Hepatocyte (in vitro differentiated cells): ENCODE results near the gene CACYBP. TPM values are rescaled to one million over a fixed set of nuclear protein-coding genes. Genes with fewer than 3 reads are reported as not detected.
A peak's percentile ranks its signal among the peaks of the same experiment; 100 is the strongest.
"Not testable (repeated sequence)": the region's sequence is repeated elsewhere in the genome, so short reads cannot be mapped to it uniquely, and the experiment has no call there.

Experiments
- DNase-seq: peaks from one replicate; pipeline ENCODE4 v3.0.0-alpha.2; 2016; ENCODE audit warnings: low spot score
- H2AFZ ChIP-seq: fragments of 200-600 bp; sonication (generic); 2 replicates; pipeline ENCODE4 v1.6.0; 2016; ENCODE audit warnings: antibody characterized with exemption, mild to moderate bottlenecking
- H3K27ac ChIP-seq: fragments of 200-600 bp; sonication (generic); 2 replicates; pipeline ENCODE4 v1.5.1; 2016; ENCODE audit warnings: mild to moderate bottlenecking
- H3K27me3 ChIP-seq: fragments of 200-600 bp; sonication (generic); 2 replicates; pipeline ENCODE4 v1.6.1; 2016
- H3K36me3 ChIP-seq: fragments of 200-600 bp; sonication (generic); replicated peaks from 2 replicates; pipeline ENCODE4 v1.5.1; 2016; ENCODE audit warnings: low read depth; ENCODE audit not compliant: insufficient read depth
- H3K4me1 ChIP-seq: fragments of 200-600 bp; sonication (generic); 2 replicates; pipeline ENCODE4 v1.5.1; 2016; ENCODE audit warnings: mild to moderate bottlenecking, moderate library complexity; ENCODE audit not compliant: insufficient read depth
- H3K4me2 ChIP-seq: fragments of 200-600 bp; sonication (generic); 2 replicates; pipeline ENCODE4 v1.6.0; 2016
- H3K4me3 ChIP-seq: fragments of 200-600 bp; sonication (generic); 2 replicates; pipeline ENCODE4 v1.5.1; 2016; ENCODE audit warnings: mild to moderate bottlenecking
- H3K79me2 ChIP-seq: fragments of 200-600 bp; sonication (generic); 2 replicates; pipeline ENCODE4 v1.6.0; 2017; ENCODE audit warnings: mild to moderate bottlenecking
- H3K9me2 ChIP-seq: fragments of 200-600 bp; sonication (generic); replicated peaks from 2 replicates; pipeline ENCODE4 v1.6.0; 2017; ENCODE audit warnings: mild to moderate bottlenecking; ENCODE audit not compliant: insufficient read depth
- H3K9me3 ChIP-seq: fragments of 200-600 bp; sonication (generic); 2 replicates; pipeline ENCODE4 v1.5.1; 2016; ENCODE audit warnings: low read depth, mild to moderate bottlenecking
- H4K20me1 ChIP-seq: fragments of 200-600 bp; sonication (generic); 2 replicates; pipeline ENCODE4 v1.6.0; 2016; ENCODE audit warnings: mild to moderate bottlenecking; ENCODE audit not compliant: insufficient read depth, poor library complexity, severe bottlenecking
- EZH2 ChIP-seq: fragments of 200-600 bp; sonication (generic); IDR thresholded peaks from 2 replicates; pipeline ENCODE4 v1.6.1; 2016; ENCODE audit warnings: antibody characterized with exemption, mild to moderate bottlenecking, borderline replicate concordance
- EZH2phosphoT487 ChIP-seq: fragments of 200-600 bp; sonication (generic); IDR thresholded peaks from one replicate; pipeline ENCODE4 v1.6.1; 2018; ENCODE audit warnings: antibody characterized with exemption, mild to moderate bottlenecking, low read depth, moderate library complexity; ENCODE audit not compliant: unreplicated experiment, severe bottlenecking
- WGBS: methylation state at CpG from one replicate; pipeline ENCODE4 v1.1.6; 2016; ENCODE audit warnings: low lambda C conversion rate; ENCODE audit errors: missing lambda C conversion rate; 5-methylcytosine and 5-hydroxymethylcytosine counted together
- polyA plus RNA-seq: library from polyadenylated mRNA; unstranded; fragments of >200 nt; fragmentation: Nextera tagmentation; extraction: Ambion mirVana; gene quantifications from 2 replicates; pipeline ENCODE4 v1.2.1, GENCODE V29; 2016
- total RNA-seq: library from RNA; depleted of rRNA; stranded (reverse); fragments of >200 nt; gene quantifications from 2 replicates; pipeline ENCODE4 v1.2.3, GENCODE V29; 2014
- TF ChIP-seq, protein P1 (sequence below): fragments of 200-600 bp; sonication (generic); IDR thresholded peaks from 2 replicates; pipeline ENCODE4 v1.5.1; 2016; ENCODE audit warnings: antibody characterized with exemption, mild to moderate bottlenecking; ENCODE audit not compliant: poor library complexity

Gene CACYBP
- total and polyA plus RNA-seq, 2 experiments from 2014 or later = 79.6 to 81.7 TPM

DNA sequence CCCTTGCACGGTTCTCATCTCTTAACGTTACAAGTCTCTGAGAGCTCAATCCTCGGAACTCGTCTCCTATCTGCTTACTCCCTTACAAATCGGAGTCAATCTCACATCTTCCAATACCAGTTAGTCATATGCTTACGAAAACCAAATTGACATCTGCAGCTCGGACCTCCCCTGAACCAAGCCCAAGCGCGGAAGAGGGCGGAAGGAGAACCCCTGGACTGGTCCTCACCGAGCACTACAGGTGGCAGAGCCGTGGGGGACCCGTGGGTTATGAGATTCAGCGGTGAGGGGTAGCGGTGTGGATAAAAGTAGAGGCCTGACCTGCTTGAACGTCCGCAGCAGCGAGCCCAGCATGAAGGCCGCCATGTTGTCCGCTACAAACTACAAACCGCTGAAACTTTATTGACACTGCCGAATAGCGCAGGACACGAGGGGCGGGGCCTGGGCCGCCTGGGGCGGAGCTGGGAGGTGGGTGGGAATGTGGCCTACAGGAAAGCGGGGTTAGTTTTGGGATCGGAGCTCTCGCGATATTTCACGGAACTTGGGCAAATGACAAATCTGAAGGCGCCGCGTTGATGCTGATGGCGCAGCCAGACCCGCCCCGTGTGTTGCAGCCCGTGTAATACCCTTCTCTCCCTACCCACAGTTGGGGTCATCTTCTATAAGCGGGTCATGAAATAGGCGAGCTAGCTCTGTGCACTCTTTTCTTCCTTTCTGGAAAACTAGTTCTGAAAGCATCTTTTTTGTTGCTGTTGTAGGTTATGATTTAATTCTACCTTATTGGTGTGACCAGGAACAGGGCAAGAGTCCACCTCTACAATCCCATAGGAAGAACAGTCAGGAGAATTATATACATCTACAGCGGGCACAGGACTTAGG lies 23.5 kb downstream of the CACYBP start, which contains the start of gene MRPS14:
TSS of gene MRPS14 (minus strand) at position 383 of the 879 bp plus-strand sequence. CDS start at position 366, 17 bp downstream.
- no peaks in the 10 kb centered on the region for H3K9me2 ChIP-seq
- H3K27ac ChIP-seq = peak within 1 kb of the TSS; percentile 90
- no peaks in the 10 kb centered on the region for H3K36me3 ChIP-seq
- H3K9me3 ChIP-seq = no peaks in the 10 kb centered on the region
- DNase-seq = peak; percentile 99
- H3K4me2 ChIP-seq = peak within 1 kb of the TSS; percentile 84
- WGBS = 5% methylated on average over 38 of the region's 42 CpGs
- H2AFZ ChIP-seq = peak within 1 kb of the TSS; percentile 97
- H3K4me1 ChIP-seq = no peaks in the 10 kb centered on the region
- peak within 1 kb of the TSS; percentile 69 for H3K4me3 ChIP-seq
- TF ChIP-seq, protein P1, sequence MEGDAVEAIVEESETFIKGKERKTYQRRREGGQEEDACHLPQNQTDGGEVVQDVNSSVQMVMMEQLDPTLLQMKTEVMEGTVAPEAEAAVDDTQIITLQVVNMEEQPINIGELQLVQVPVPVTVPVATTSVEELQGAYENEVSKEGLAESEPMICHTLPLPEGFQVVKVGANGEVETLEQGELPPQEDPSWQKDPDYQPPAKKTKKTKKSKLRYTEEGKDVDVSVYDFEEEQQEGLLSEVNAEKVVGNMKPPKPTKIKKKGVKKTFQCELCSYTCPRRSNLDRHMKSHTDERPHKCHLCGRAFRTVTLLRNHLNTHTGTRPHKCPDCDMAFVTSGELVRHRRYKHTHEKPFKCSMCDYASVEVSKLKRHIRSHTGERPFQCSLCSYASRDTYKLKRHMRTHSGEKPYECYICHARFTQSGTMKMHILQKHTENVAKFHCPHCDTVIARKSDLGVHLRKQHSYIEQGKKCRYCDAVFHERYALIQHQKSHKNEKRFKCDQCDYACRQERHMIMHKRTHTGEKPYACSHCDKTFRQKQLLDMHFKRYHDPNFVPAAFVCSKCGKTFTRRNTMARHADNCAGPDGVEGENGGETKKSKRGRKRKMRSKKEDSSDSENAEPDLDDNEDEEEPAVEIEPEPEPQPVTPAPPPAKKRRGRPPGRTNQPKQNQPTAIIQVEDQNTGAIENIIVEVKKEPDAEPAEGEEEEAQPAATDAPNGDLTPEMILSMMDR = no peak
- TF ChIP-seq EZH2 (no peak), EZH2phosphoT487 (no peak)
- peaks cover 35% of the 10 kb centered on the region for H3K79me2 ChIP-seq
- H4K20me1 ChIP-seq = no peaks in the 10 kb centered on the region
- no peaks in the 10 kb centered on the region for H3K27me3 ChIP-seq

DNA sequence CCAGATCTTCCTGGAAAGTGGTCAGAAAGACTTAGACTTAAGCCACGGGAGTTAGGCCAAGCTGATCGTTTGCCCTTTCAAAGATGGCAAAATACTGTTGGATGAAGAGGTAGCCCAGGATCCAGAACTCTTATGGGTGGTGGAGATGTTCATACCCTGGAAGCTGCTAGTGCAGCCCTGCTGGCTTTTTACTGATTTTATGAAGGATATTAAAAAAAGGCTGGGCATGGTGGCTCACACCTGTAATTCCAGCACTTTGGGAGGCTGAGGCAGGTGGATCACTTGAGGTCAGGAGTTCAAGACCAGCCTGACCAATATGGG lies 24.1 kb downstream of the CACYBP start:
- peak overlapping the region; percentile 97 for H2AFZ ChIP-seq
- not testable (repeated sequence) for H3K9me2 ChIP-seq, H4K20me1 ChIP-seq, H3K36me3 ChIP-seq, H3K27me3 ChIP-seq, H3K4me1 ChIP-seq, DNase-seq, H3K9me3 ChIP-seq
- peak overlapping the region; percentile 38 for H3K4me3 ChIP-seq
- 96% methylated on average over 2 of the region's 2 CpGs for WGBS
- H3K79me2 ChIP-seq = peaks cover 32% of the 10 kb centered on the region
- H3K4me2 ChIP-seq = peak overlapping the region; percentile 72
- H3K27ac ChIP-seq = peak overlapping the region; percentile 90

DNA sequence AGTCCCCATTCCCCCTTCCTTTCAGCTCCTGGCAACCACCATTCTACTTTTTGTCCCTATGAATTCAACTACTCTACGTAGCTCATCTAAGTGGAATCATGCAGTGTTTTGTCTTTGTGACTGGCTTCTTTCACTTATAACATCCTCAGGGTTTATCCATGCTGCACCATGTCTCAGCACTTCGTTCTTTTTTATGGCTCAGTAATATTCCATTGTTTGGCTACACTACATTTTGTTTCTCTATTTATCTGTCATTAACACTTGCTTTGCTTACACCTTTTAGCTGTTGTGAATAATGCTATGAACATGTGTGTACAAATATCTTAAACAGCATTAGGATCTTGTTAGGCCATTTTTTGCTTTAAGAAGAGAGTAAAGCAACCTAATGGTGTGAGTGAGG lies 25.0 kb downstream of the CACYBP start:
- H2AFZ ChIP-seq = no peak overlapping the region

DNA sequence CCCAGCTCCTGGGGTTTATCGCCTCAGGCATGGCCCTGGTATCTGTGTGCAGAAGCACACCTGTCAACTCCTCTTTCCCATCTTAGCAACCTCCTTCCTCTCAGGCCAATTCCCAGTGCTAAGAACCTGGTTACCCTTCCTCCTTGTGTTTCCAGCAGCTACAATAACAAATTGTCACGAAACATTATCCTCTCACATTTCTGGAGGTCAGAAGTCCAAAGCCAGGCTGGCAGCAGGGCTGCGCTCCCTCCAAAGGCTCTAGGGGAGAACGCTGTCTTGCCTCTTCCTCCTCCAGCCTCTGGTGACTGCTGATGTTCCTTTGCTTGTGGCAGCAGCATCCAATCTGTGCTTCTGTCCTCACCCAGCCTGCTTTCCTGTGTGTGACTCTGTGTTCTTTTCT lies 34.2 kb downstream of the CACYBP start:
- H3K4me1 ChIP-seq = peaks cover 3% of the 10 kb centered on the region
- TF ChIP-seq EZH2 (no peak), EZH2phosphoT487 (no peak)
- TF ChIP-seq, protein P1 = no peak
- no peaks in the 10 kb centered on the region for H3K9me2 ChIP-seq
- no peaks in the 10 kb centered on the region for H4K20me1 ChIP-seq
- no peak overlapping the region for H3K4me2 ChIP-seq
- H3K27me3 ChIP-seq = no peaks in the 10 kb centered on the region
- no peaks in the 10 kb centered on the region for H3K9me3 ChIP-seq
- no peak for DNase-seq
- no peaks in the 10 kb centered on the region for H3K79me2 ChIP-seq
- no peak overlapping the region for H2AFZ ChIP-seq
- H3K36me3 ChIP-seq = no peaks in the 10 kb centered on the region
- H3K27ac ChIP-seq = no peak overlapping the region
- H3K4me3 ChIP-seq = no peak overlapping the region
- 84% methylated on average over 4 of the region's 4 CpGs for WGBS

More for the DNA sequence above, 25.0 kb downstream of the CACYBP start:
- Histone ChIP-seq H3K79me2 (peaks cover 29% of the 10 kb centered on the region), H3K27me3 (no peaks in the 10 kb centered on the region), H3K4me1 (no peaks in the 10 kb centered on the region), H3K4me2 (no peak overlapping the region), H3K36me3 (no peaks in the 10 kb centered on the region), H3K4me3 (no peak overlapping the region), H3K9me3 (no peaks in the 10 kb centered on the region), H4K20me1 (no peaks in the 10 kb centered on the region), H3K27ac (no peak overlapping the region), H3K9me2 (no peaks in the 10 kb centered on the region)
- 95% methylated on average over 2 of the region's 2 CpGs for WGBS
- TF ChIP-seq, protein P1 = no peak
- no peak for DNase-seq
